Karpas-422 (cell line): ENCODE measurements around the gene CNIH3. TPM values are rescaled to one million over a fixed set of nuclear protein-coding genes. Genes with fewer than 3 reads are reported as not detected.
"Not testable (repeated sequence)": the region's sequence is repeated elsewhere in the genome, so short reads cannot be mapped to it uniquely, and the experiment has no call there.

ENCODE experiments used
- DNase-seq: peaks from one replicate; pipeline ENCODE4 v3.0.0-alpha.2; 2015
- H2AFZ ChIP-seq: fragments of 200-600 bp; sonication (generic); 2 replicates; pipeline ENCODE4 v1.6.1; 2014; ENCODE audit warnings: antibody characterized with exemption, low read length, mixed read lengths
- H3K27ac ChIP-seq: fragments of 200-600 bp; sonication (generic); 2 replicates; pipeline ENCODE4 v1.5.1; 2014; ENCODE audit warnings: mild to moderate bottlenecking, low read length, moderate library complexity
- H3K27me3 ChIP-seq: fragments of 200-600 bp; sonication (generic); 2 replicates; pipeline ENCODE4 v1.6.1; 2014; ENCODE audit warnings: low read length, mixed read lengths
- H3K36me3 ChIP-seq: fragments of 200-600 bp; sonication (generic); 2 replicates; pipeline ENCODE4 v1.6.1; 2014; ENCODE audit warnings: low read length, mixed read lengths; ENCODE audit not compliant: insufficient read depth
- H3K4me1 ChIP-seq: fragments of 200-600 bp; sonication (generic); 2 replicates; pipeline ENCODE4 v1.6.1; 2014; ENCODE audit warnings: mild to moderate bottlenecking, low read length, mixed read lengths
- H3K4me2 ChIP-seq: fragments of 200-600 bp; sonication (generic); 2 replicates; pipeline ENCODE4 v1.6.1; 2014; ENCODE audit warnings: low read length, low read depth, mild to moderate bottlenecking; ENCODE audit not compliant: poor library complexity, severe bottlenecking
- H3K4me3 ChIP-seq: fragments of 200-600 bp; sonication (generic); 2 replicates; pipeline ENCODE4 v1.5.1; 2014; ENCODE audit warnings: mild to moderate bottlenecking, antibody characterized with exemption, low read length, mixed read lengths
- H3K79me2 ChIP-seq: fragments of 200-600 bp; sonication (generic); 2 replicates; pipeline ENCODE4 v1.6.1; 2014; ENCODE audit warnings: mild to moderate bottlenecking, low read length, mixed read lengths
- H3K9ac ChIP-seq: fragments of 200-600 bp; sonication (generic); 2 replicates; pipeline ENCODE4 v1.6.0; 2014; ENCODE audit warnings: low read length
- H3K9me2 ChIP-seq: fragments of 200-600 bp; sonication (generic), shearing (Covaris generic); replicated peaks from 2 replicates; pipeline ENCODE4 v1.6.0; 2014; ENCODE audit warnings: mild to moderate bottlenecking, low read length, moderate library complexity; ENCODE audit not compliant: insufficient read depth
- H3K9me3 ChIP-seq: fragments of 300-700, 200-600 bp; sonication (generic); 2 replicates; pipeline ENCODE4 v1.6.1; 2014; ENCODE audit warnings: low read length, mixed read lengths
- H4K20me1 ChIP-seq: fragments of 200-600 bp; sonication (generic); 2 replicates; pipeline ENCODE4 v1.6.1; 2014; ENCODE audit warnings: mild to moderate bottlenecking, antibody characterized with exemption, low read length, low read depth; ENCODE audit not compliant: insufficient read depth
- total RNA-seq: library from RNA; depleted of rRNA; stranded (reverse); fragments of >200 nt; shearing (Covaris generic); gene quantifications from 2 replicates; pipeline ENCODE4 v1.2.3, GENCODE V29; 2014; ENCODE audit warnings: low replicate concordance; rRNA removed

CNIH3 gene
- 1.3 and 4.7 TPM in 2 replicates for total RNA-seq

GRCh38 chr1:224615861-224616755, at the start of gene CNIH3:
CNIH3 (plus strand) TSS chr1:224616317; CDS start chr1:224617175, 858 bp downstream.
- Histone ChIP-seq H3K27me3 (no peaks in the 10 kb centered on the region), H3K36me3 (no peaks in the 10 kb centered on the region), H2AFZ (no peak within 1 kb of the TSS), H3K9ac (no peak within 1 kb of the TSS), H3K4me2 (no peak within 1 kb of the TSS), H3K4me1 (no peaks in the 10 kb centered on the region), H3K4me3 (no peak within 1 kb of the TSS), H3K9me3 (no peaks in the 10 kb centered on the region), H3K79me2 (no peaks in the 10 kb centered on the region), H4K20me1 (no peaks in the 10 kb centered on the region), H3K9me2 (no peaks in the 10 kb centered on the region), H3K27ac (no peak within 1 kb of the TSS)
- DNase-seq = no peak

DNA sequence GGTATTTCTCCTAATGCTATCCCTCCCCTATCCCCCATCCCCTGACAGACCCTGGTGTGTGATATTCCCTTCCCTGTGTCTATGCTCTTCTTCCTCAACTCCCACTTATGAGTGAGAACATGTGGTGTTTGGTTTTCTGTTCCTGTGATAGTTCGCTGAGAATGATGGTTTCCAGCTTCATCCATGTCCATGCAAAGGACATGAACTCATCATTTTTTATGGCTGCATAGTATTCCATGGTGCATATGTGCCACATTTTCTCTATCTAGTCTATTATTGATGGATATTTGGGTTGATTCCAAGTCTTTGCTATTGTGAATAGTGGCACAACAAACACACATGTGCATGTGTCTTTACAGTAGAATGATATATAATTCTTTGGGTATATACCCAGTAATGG, 49.6 kb upstream of the CNIH3 start:
- not testable (repeated sequence) for H3K79me2 ChIP-seq, H3K27ac ChIP-seq, H3K9ac ChIP-seq, H3K4me3 ChIP-seq, H3K9me3 ChIP-seq, H3K9me2 ChIP-seq, H3K36me3 ChIP-seq, H2AFZ ChIP-seq, DNase-seq, H3K4me2 ChIP-seq, H4K20me1 ChIP-seq, H3K4me1 ChIP-seq, H3K27me3 ChIP-seq

- no peaks in the 10 kb centered on the region for H3K36me3 ChIP-seq
- H3K4me2 ChIP-seq = no peak overlapping the region
- no peaks in the 10 kb centered on the region for H4K20me1 ChIP-seq
- no peaks in the 10 kb centered on the region for H3K27me3 ChIP-seq
- no peaks in the 10 kb centered on the region for H3K9me3 ChIP-seq
- no peaks in the 10 kb centered on the region for H3K9me2 ChIP-seq
- no peak overlapping the region for H3K9ac ChIP-seq
- H3K27ac ChIP-seq = no peak overlapping the region
- no peak overlapping the region for H2AFZ ChIP-seq
- DNase-seq = no peak
- no peaks in the 10 kb centered on the region for H3K79me2 ChIP-seq
- H3K4me3 ChIP-seq = no peak overlapping the region
- no peaks in the 10 kb centered on the region for H3K4me1 ChIP-seq
Observed at GRCh38 chr1:224569276-224569675, 46.8 kb upstream of the CNIH3 start.

GRCh38 chr1:224571975-224572374, 44.1 kb upstream of the CNIH3 start:
- not testable (repeated sequence) for H3K9me2 ChIP-seq, DNase-seq, H4K20me1 ChIP-seq, H3K27me3 ChIP-seq, H3K4me3 ChIP-seq, H3K9me3 ChIP-seq, H3K9ac ChIP-seq, H3K4me1 ChIP-seq, H3K27ac ChIP-seq, H3K36me3 ChIP-seq, H3K79me2 ChIP-seq, H2AFZ ChIP-seq, H3K4me2 ChIP-seq

GRCh38 chr1:224579526-224579925, 36.6 kb upstream of the CNIH3 start:
- Histone ChIP-seq H3K9me2 (0 out of 2 replicates have a peak, but pooled peaks cover 3% of the 10 kb centered on the region), H3K27me3 (0 out of 2 replicates have a peak, but pooled peaks cover 3% of the 10 kb centered on the region), H4K20me1 (no peaks in the 10 kb centered on the region), H3K4me3 (no peak overlapping the region), H3K9me3 (no peaks in the 10 kb centered on the region), H3K4me1 (no peaks in the 10 kb centered on the region), H3K36me3 (no peaks in the 10 kb centered on the region), H2AFZ (no peak overlapping the region), H3K4me2 (no peak overlapping the region), H3K27ac (no peak overlapping the region), H3K9ac (no peak overlapping the region), H3K79me2 (no peaks in the 10 kb centered on the region)
- DNase-seq = no peak

- no peak overlapping the region for H3K4me3 ChIP-seq
- H2AFZ ChIP-seq = no peak overlapping the region
- no peaks in the 10 kb centered on the region for H3K9me3 ChIP-seq
- H3K27ac ChIP-seq = no peak overlapping the region
- H3K4me2 ChIP-seq = no peak overlapping the region
- H3K27me3 ChIP-seq = 0 out of 2 replicates have a peak, but pooled peaks cover 3% of the 10 kb centered on the region
- H3K79me2 ChIP-seq = no peaks in the 10 kb centered on the region
- no peaks in the 10 kb centered on the region for H3K36me3 ChIP-seq
- H4K20me1 ChIP-seq = no peaks in the 10 kb centered on the region
- no peak for DNase-seq
- no peaks in the 10 kb centered on the region for H3K4me1 ChIP-seq
- H3K9ac ChIP-seq = no peak overlapping the region
- H3K9me2 ChIP-seq = 0 out of 2 replicates have a peak, but pooled peaks cover 3% of the 10 kb centered on the region
Observed at GRCh38 chr1:224580006-224580405, 36.1 kb upstream of the CNIH3 start.

- DNase-seq = no peak
- no peak overlapping the region for H2AFZ ChIP-seq
- H3K79me2 ChIP-seq = no peaks in the 10 kb centered on the region
- no peak overlapping the region for H3K27ac ChIP-seq
- no peaks in the 10 kb centered on the region for H3K9me2 ChIP-seq
- no peak overlapping the region for H3K4me2 ChIP-seq
- H3K27me3 ChIP-seq = 0 out of 2 replicates have a peak, but pooled peaks cover 3% of the 10 kb centered on the region
- no peak overlapping the region for H3K9ac ChIP-seq
- H3K9me3 ChIP-seq = no peaks in the 10 kb centered on the region
- H3K36me3 ChIP-seq = no peaks in the 10 kb centered on the region
- H4K20me1 ChIP-seq = no peaks in the 10 kb centered on the region
- no peak overlapping the region for H3K4me3 ChIP-seq
- H3K4me1 ChIP-seq = no peaks in the 10 kb centered on the region
Observed at GRCh38 chr1:224582041-224582440, 34.1 kb upstream of the CNIH3 start.

GRCh38 chr1:224583774-224584173, 32.3 kb upstream of the CNIH3 start:
- Histone ChIP-seq H3K9me3 (no peaks in the 10 kb centered on the region), H3K9me2 (no peaks in the 10 kb centered on the region), H3K4me3 (no peak overlapping the region), H4K20me1 (no peaks in the 10 kb centered on the region), H3K4me1 (no peaks in the 10 kb centered on the region), H3K9ac (no peak overlapping the region), H3K79me2 (no peaks in the 10 kb centered on the region), H3K36me3 (no peaks in the 10 kb centered on the region), H3K4me2 (no peak overlapping the region), H3K27ac (no peak overlapping the region), H3K27me3 (no peaks in the 10 kb centered on the region), H2AFZ (no peak overlapping the region)
- no peak for DNase-seq
